AG08396 (cell line): ENCODE data around the gene KRTAP5-7.
"Not testable (repeated sequence)": the region's sequence is repeated elsewhere in the genome, so short reads cannot be mapped to it uniquely, and the experiment has no call there.

Source experiments
- DNase-seq: peaks from one replicate; pipeline ENCODE4 v3.0.0; 2012; ENCODE audit warnings: low spot score, mixed read lengths

KRTAP5-7 gene

DNA sequence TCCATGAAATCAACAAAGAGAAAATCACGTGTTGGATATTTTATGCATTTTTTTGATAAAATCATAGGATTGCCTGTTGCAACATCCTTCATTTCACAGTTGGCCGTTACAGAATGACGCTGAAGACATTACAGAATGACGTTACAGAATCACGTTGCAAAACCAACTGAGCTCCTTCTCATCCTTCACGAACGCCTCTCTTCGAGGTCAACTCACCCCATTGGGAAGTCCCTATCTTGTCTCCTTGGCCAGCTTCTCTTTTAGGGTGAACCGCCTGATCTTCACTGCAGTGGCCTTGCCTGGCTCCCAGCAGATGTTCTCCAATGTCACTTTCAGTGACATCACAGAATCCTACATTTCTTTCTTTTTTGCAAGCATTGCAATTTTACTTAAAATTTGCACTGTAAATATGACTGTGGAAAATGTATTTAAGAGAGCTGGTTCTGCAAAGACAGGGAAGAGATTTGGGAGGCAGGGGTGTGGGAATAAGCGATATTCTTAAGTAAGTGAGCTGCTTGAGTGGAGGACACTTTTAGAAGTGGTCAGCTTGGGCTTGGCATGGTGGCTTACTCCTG is 5.1 kb downstream of the KRTAP5-7 start:
- no peak for DNase-seq

- not testable (repeated sequence) for DNase-seq
Observed at GRCh38 chr11:71534711-71535608, 7.9 kb downstream of the KRTAP5-7 start.

- no peak for DNase-seq
Observed at GRCh38 chr11:71535825-71536224, 8.8 kb downstream of the KRTAP5-7 start.

GRCh38 chr11:71537537-71537936 is 10.5 kb downstream of the KRTAP5-7 start:
- DNase-seq = no peak

DNA sequence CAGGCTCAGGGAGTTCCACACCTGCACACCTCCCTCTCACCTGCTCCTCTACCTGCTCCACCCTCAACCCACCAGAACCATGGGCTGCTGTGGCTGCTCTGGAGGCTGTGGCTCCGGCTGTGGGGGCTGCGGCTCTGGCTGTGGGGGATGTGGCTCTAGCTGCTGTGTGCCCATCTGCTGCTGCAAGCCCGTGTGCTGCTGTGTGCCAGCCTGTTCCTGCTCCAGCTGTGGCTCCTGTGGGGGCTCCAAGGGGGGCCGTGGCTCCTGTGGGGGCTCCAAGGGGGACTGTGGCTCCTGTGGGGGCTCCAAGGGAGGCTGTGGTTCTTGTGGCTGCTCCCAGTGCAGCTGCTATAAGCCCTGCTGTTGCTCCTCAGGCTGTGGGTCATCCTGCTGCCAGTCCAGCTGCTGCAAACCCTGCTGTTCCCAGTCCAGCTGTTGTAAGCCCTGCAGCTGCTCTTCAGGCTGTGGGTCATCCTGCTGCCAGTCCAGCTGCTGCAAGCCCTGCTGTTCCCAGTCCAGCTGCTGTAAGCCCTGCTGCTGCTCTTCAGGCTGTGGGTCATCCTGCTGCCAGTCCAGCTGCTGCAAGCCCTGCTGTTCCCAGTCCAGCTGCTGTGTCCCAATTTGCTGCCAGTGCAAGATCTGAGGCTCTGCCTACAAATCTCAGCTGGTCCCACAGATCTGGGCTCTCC is 11.1 kb downstream of the KRTAP5-7 start, which contains the start of gene KRTAP5-8:
Gene KRTAP5-8, plus strand, starts transcription at position 49 of the 689 bp plus-strand sequence. Its CDS starts 31 bp downstream, at position 80.
- not testable (repeated sequence) for DNase-seq

- no peak for DNase-seq
Observed at GRCh38 chr11:71538666-71538990, 11.6 kb downstream of the KRTAP5-7 start.

GRCh38 chr11:71539017-71539416 is 11.9 kb downstream of the KRTAP5-7 start:
- DNase-seq = no peak

DNA sequence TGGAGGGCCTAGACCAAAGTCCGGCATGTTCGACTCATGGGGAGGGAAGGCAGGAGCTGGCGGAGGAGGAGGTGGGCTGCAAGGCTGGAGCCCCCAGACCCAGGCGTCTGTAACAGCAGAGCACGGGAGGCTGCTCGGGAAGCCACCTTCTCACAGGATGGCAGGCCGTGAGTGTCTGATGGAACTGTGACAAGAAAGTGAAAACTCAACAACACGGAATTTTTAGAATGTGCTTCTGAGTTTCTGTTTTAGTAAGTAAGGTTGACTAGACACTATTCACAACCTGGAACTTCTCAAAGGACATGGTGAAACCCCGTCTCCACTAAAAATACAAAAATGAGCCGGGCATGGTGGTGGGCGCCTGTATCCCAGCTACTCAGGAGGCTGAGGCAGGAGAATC is 12.9 kb downstream of the KRTAP5-7 start:
- DNase-seq = not testable (repeated sequence)

DNA sequence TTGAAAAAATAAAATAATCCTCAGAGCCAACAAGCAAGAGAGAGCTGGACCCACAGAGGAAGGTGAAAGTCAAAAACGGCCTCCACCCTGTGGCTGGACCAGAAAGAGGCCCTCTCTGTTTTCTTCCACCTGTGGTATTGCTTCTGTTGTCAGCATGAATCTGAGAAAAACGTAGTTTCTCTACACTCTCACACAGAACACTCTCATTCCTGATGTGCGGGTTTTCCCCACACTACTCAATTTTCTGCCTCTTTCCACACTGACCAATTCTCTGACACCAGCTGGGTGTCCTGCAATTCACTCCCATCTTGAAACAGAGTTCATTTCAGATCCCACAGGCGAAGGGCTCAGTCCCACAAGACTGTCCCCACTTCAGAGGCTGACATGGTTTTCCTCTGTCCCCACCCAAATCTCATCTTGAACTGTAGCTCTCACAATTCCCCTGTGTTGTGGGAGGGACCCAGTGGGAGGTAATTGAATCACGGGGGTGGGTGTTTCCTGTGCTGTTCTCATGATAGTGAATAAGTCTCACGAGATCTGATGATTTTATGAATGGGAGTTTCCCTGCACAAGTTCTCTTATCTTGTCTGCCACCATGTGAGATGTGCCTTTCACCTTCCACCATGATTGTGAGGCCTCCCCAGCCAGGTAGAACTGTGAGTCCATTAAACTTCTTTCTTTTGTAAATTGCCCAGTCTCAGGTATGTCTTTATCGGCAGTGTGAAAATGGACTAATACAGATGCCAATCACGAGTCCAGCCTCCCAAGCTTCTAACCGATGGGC is 13.6 kb downstream of the KRTAP5-7 start:
- DNase-seq = not testable (repeated sequence)

DNA sequence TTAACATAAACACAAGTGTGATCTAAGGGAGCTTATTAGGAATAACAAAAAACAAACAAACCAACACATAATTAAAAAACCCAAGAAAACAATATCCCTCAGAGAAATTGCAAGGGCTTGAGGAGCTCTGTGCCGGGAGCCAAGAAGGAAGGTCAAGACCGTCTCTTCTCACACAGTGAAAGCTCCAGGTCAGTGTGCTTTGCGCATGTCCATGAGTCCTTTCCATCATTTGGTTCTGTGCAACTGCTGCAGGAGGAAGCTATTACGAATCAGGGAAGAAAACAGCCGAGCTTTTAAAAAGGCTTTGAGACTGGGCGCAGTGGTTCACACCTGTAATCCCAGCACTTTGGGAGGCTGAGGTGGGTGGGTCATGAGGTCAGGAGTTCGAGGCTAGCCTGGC is 15.3 kb downstream of the KRTAP5-7 start:
- DNase-seq = no peak

DNA sequence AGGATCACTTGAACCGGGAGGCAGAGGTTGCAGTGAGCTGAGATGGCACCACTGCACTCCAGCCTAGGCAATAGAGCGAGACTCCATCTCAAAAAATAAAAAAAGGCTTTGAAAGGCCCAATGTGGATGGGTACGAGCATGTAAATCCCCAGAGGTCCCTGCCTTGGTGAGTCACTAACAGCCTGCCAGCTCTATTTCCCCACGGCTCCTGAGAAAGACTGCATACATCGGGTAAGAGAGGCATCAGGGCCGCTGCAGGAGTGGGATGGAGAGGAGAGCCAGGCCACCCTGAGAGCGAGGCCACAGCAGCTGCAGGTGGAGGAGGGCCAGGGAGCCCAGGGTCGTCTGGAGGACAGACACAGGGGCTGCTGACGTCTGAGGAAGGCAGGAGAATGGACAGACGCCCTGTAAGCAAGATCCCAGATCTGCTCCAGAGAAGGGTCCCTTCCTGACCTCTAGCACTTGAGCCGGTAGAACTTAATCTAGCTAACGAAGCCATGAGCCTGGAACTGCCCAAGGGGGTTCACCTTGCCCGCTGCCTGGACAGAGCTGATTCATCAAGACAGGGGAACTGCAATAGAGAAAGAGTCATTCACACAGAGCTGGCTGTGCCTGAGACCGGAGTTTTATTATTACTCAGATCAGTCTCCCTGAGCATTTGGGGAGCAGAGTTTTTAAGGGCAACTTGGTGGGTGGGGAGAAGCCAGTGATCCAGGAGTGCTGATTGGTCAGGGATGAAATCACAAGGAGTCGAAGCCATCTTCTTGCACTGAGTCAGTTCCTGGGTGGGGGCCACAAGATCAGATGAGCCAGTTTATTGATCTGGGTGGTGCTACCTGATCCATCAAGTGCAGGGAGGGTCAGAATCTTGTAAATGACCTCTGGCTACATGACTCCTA is 16.1 kb downstream of the KRTAP5-7 start:
- no peak for DNase-seq

DNA sequence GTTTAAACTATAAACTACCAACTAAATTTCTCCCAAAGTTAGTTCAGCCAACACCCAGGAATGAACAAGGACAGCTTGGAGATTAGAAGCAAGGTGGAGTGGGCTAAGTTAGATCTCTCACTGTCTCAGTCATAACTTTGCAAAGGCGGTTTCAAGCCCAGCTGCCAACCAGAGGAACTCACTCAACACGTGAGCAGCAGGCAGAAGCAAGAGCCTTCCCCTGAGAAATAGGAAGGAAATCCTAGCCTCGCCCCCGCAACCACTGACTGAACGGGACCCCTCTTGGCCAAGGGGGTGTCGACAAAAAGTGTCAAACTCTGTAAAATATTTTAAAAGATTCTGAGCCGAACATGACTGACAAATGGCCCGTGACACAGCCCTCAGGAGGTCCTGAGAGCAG is 16.8 kb downstream of the KRTAP5-7 start:
- no peak for DNase-seq

GRCh38 chr11:71544525-71545214 is 17.6 kb downstream of the KRTAP5-7 start:
- DNase-seq = no peak

DNA sequence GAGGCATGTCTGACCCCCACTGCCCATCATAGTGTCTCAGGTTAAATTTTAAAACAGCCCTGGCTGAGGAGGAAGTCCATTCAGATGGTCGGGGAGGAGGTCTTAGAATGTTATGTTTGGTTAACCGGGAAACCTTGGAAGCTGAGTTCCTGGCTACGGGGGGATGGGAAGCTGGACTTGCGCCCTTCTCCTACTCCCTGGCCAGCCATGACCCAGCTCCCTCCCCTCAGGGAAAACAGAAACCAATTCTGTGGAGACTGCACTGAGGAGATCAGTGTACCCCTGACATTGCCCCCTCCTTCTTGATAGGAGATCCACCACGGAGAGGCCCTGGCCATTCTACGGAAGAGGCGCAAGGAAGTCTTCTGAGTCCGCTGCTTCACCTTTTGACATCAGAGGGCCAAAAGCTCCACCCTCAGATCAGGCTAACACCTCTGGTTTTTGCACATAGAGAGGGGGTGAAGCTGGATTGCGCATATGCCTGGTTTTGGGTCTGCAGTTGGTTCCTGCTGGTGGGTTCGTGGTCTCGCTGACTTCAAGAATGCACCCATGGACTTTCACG is 18.4 kb downstream of the KRTAP5-7 start:
- DNase-seq = no peak

GRCh38 chr11:71548120-71548519 is 21.1 kb downstream of the KRTAP5-7 start, which contains the start of gene KRTAP5-9:
Gene KRTAP5-9, plus strand, starts transcription at chr11:71548420. Its CDS starts 238 bp downstream, at chr11:71548658.
- no peak for DNase-seq

- no peak for DNase-seq
Observed at GRCh38 chr11:71548716-71549151, 21.7 kb downstream of the KRTAP5-7 start.

DNA sequence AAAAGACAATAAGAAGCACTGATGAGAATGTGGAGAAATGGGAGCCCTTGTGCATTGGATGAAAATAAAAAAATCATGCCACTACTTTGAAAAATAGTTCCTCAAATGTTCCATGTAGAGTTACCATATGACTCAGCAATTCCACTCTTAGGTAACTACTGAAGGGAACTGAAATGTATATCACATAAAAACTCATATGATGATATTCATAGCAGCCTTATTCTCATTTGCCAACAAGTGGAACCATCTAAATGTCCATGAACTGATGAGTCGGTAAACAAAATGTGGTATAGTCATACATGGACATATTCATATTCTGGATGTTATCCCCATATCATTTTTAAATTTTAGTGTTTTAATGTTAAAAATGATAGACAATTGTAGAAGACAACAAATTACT is 24.6 kb downstream of the KRTAP5-7 start:
- DNase-seq = no peak

DNA sequence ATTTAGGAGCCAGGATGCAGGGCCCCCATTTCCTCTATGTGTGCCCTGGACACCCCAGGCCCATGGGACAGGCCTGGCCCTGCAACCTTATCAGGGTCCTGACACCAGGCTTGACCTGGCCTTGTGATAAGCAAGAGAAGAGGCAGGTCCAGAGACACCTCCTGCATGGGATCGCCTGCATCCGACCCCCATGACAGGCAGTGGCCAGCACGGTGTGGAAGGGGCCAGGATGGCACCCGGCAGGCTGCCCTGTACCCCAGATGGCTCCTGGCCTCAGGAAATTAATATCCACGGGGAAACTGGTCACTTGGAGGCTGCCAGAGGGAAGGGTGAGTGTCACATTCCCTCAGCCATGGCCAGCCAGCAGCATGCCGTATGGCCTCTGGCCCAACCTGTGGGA is 27.9 kb downstream of the KRTAP5-7 start:
- no peak for DNase-seq

- no peak for DNase-seq
Observed at GRCh38 chr11:71555508-71555907, 28.4 kb downstream of the KRTAP5-7 start.

- DNase-seq = no peak
Observed at GRCh38 chr11:71556018-71556417, 29.0 kb downstream of the KRTAP5-7 start.
